Fibroblast of skin of back (primary cell): ENCODE results near the gene RANBP6.

Source experiments
- DNase-seq: peaks from one replicate; pipeline ENCODE4 v3.0.0-alpha.2; 2013

RANBP6 gene

DNA sequence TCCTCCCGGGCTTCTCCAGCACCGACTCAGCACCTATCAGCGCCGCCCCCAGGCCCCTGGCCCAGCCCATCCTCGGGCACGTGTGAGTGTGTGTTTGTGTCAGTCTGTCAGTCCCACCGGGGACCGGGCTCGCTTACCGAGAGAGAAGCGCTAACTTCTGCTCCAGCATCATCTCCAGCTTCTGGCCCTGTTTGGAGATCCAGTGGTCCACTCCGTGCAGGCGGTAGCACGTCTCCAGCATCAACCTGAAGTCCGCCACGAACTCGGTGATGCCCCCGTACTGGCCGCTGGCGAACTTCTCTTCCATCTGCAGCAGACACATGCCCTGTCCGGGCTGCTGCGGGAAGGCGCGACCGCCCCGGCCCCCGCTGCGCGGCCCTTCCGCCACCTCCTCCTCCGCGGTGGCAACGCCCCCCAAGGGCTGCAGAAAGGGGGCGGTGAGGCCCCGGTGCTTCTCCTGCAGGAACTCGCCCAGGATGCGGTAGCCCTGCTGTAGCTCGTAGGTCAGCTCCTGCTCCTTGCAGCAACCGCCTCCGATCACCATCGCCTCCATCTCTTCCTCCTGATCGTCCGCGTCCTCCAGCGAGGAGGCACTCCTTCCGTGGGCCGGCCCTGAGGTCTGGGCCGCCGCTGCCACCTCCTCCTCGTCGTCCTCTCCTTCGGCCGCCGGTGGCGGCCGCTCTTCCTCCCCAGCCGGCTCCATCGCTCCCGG lies 8.2 kb downstream of the RANBP6 start:
- DNase-seq, result peak; percentile 80

GRCh38 chr9:6006749-6007057 lies 8.7 kb downstream of the RANBP6 start:
- DNase-seq, result no peak

- DNase-seq, result no peak
Measured at GRCh38 chr9:6000955-6001354, 14.5 kb downstream of the RANBP6 start.

GRCh38 chr9:5999443-6000101 lies 15.9 kb downstream of the RANBP6 start:
- DNase-seq, result no peak

- DNase-seq, result no peak
Measured at GRCh38 chr9:5994493-5994892, 20.9 kb downstream of the RANBP6 start.

DNA sequence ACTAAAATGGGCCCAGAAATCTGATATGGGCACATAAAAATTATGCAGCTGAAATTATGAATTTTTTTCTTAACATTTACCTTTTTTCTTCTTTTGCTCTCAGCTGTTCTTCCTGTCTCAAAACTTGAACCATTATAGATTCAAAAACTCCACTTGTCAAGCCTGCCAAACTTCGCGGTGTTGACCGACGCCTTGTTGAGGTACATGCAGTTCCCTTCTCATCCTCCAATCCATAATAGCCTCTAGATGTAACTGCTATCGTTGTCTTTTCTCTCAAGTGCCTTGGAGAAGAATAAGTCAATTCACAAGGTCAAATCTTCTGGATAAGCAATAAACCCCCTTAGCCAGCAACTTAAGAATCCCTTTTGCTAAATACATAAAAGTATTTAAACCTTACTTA lies 27.2 kb downstream of the RANBP6 start:
- no peak for DNase-seq

DNA sequence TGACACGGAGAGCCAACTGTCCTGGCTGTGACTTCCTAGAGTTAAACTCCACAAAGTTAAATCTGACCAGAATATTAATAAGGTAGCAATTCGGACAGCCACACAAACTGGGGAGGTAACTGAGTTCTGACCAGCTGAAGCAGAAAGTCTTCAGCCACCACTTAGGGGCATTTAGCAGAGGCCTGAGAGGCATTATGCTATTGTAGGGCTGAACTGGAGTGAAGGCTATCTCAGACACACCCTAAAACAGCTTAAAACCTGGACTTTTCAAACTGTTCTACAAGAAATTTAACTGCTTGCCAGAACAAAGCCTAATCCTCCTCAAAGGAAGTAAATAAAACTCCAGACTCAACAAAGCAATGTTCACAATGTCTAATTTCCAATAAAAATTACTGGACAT lies 32.4 kb downstream of the RANBP6 start:
- no peak for DNase-seq

DNA sequence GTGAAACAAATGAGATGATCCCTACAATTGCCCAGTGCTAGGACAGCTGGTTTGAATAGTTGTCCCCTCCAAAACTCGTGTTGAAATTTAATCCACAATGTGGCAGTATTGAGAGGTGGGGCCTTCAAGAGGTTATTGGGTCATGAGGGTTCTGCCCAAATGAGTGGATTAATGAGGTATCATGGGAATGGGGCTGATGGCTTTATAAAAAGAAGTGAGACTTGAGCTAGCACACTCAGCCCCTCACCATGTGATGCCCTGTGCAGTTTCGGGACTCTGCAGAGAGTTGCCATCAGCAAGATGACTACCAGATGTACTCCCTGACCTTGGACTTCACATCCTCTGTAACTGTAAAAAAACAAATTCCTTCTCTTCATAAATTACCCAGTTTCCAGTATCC lies 33.1 kb downstream of the RANBP6 start:
- no peak for DNase-seq

- DNase-seq, result no peak
Measured at GRCh38 chr9:5978523-5978922, 36.9 kb downstream of the RANBP6 start.

DNA sequence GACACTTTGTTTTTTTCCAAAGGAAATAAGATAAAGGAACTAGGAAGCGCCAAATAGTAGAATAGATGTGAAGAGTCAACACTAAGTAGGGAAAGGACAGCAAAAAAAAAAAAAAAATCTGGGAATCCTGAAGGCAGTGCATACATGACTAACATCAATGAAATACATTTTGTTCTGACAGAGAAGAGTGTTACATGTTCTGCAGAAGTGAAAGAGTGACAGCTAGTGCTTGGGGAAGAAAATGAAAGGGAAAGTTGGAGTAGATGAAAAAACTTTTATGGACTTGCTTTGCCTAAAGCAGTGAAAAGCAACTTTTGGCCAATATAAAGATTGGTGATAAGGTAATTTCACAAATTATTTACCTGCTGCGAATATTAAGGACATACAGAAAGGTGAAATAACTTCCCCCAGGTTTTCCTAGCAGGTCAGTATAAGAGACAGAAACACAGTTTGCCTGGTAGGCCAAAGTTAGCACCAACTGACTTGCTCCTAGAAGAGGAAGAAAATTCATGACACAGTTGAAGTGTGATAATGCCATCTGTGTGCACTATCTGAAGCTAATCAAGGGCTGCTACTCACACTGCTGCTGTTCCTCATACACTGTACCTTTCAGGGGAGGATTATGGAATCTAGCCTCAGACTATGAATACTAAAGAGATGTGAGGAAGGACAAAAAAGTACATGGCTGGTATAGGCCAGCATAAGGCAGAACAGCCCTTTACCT lies 38.6 kb downstream of the RANBP6 start:
- DNase-seq, result no peak

GRCh38 chr9:5971740-5972139 lies 43.7 kb downstream of the RANBP6 start:
- DNase-seq, result peak; percentile 33
